ENCODE results near the gene SCN2B. TPM values are rescaled to one million over a fixed set of nuclear protein-coding genes. Genes with fewer than 3 reads are reported as not detected.

Gene SCN2B
- polyA plus RNA-seq, 1 donor from 2014 or later, result 1.1 TPM

GRCh38 chr11:118128721-118129470 is 47.5 kb downstream of the SCN2B start:
- H3K4me3 ChIP-seq (ENCODE audit: low read length), result no peak overlapping the region
- H3K36me3 ChIP-seq (ENCODE audit: insufficient read depth, low read length), result no peaks in the 10 kb centered on the region
- no peaks in the 10 kb centered on the region for H3K9me3 ChIP-seq (ENCODE audit: low read length)
- no peaks in the 10 kb centered on the region for H3K27me3 ChIP-seq (ENCODE audit: insufficient read depth, low read depth, low read length)
- H3K27ac ChIP-seq (ENCODE audit: low read length), result no peak overlapping the region
- no peak overlapping the region for H3K9ac ChIP-seq (ENCODE audit: low read length)
- no peaks in the 10 kb centered on the region for H3K79me2 ChIP-seq (replicated peaks; ENCODE audit: insufficient read depth, low read length)
- no peaks in the 10 kb centered on the region for H3F3A ChIP-seq (ENCODE audit: insufficient read depth, low read length, poor library complexity, severe bottlenecking)
- no peaks in the 10 kb centered on the region for H3K9me2 ChIP-seq (ENCODE audit: insufficient read depth, low read length)
- H4K20me1 ChIP-seq (ENCODE audit: insufficient read depth), result no peaks in the 10 kb centered on the region
- H3K4me2 ChIP-seq (ENCODE audit: low read length), result no peak overlapping the region
- no peak overlapping the region for H2AFZ ChIP-seq (ENCODE audit: low read depth, low read length)
- TF ChIP-seq CTCF (IDR thresholded peaks at IDR 0.05; ENCODE audit: poor library complexity, severe bottlenecking) (no peak), SMC3 (conservative IDR thresholded peaks at IDR 0.05; ENCODE audit: poor library complexity) (no peak), RAD21 (conservative IDR thresholded peaks at IDR 0.05) (no peak), MXI1 (conservative IDR thresholded peaks at IDR 0.05; ENCODE audit: poor library complexity, severe bottlenecking) (no peak), POLR2AphosphoS5 (IDR thresholded peaks at IDR 0.05) (no peak), EZH2 (IDR thresholded peaks at IDR 0.05; ENCODE audit: borderline replicate concordance, insufficient read depth, low read length, poor library complexity, severe bottlenecking) (no peak), EP300 (conservative IDR thresholded peaks at IDR 0.05; ENCODE audit: poor library complexity, severe bottlenecking) (no peak), TAF1 (IDR thresholded peaks at IDR 0.05; ENCODE audit: low read depth) (no peak), REST (IDR thresholded peaks at IDR 0.05; ENCODE audit: borderline replicate concordance) (no peak)

GRCh38 chr11:118128310-118128709 is 48.1 kb downstream of the SCN2B start:
- H2AFZ ChIP-seq (ENCODE audit: low read depth, low read length), result no peak overlapping the region

More at GRCh38 chr11:118128310-118128709, 48.1 kb downstream of the SCN2B start:
- Histone ChIP-seq H3K9ac (ENCODE audit: low read length) (no peak overlapping the region), H3K27me3 (ENCODE audit: insufficient read depth, low read depth, low read length) (no peaks in the 10 kb centered on the region), H3K4me2 (ENCODE audit: low read length) (no peak overlapping the region), H3K36me3 (ENCODE audit: insufficient read depth, low read length) (no peaks in the 10 kb centered on the region), H3K27ac (ENCODE audit: low read length) (no peak overlapping the region), H3K9me3 (ENCODE audit: low read length) (no peaks in the 10 kb centered on the region), H3K4me3 (ENCODE audit: low read length) (no peak overlapping the region), H3K9me2 (ENCODE audit: insufficient read depth, low read length) (no peaks in the 10 kb centered on the region), H3F3A (ENCODE audit: insufficient read depth, low read length, poor library complexity, severe bottlenecking) (no peaks in the 10 kb centered on the region), H3K79me2 (replicated peaks; ENCODE audit: insufficient read depth, low read length) (no peaks in the 10 kb centered on the region), H4K20me1 (ENCODE audit: insufficient read depth) (no peaks in the 10 kb centered on the region)
- TF ChIP-seq MXI1 (conservative IDR thresholded peaks at IDR 0.05; ENCODE audit: poor library complexity, severe bottlenecking) (no peak), EZH2 (IDR thresholded peaks at IDR 0.05; ENCODE audit: borderline replicate concordance, insufficient read depth, low read length, poor library complexity, severe bottlenecking) (no peak), REST (IDR thresholded peaks at IDR 0.05; ENCODE audit: borderline replicate concordance) (no peak), TAF1 (IDR thresholded peaks at IDR 0.05; ENCODE audit: low read depth) (no peak), POLR2AphosphoS5 (IDR thresholded peaks at IDR 0.05) (no peak), RAD21 (conservative IDR thresholded peaks at IDR 0.05) (no peak), EP300 (conservative IDR thresholded peaks at IDR 0.05; ENCODE audit: poor library complexity, severe bottlenecking) (no peak), SMC3 (conservative IDR thresholded peaks at IDR 0.05; ENCODE audit: poor library complexity) (no peak), CTCF (IDR thresholded peaks at IDR 0.05; ENCODE audit: poor library complexity, severe bottlenecking) (no peak)

Data from neural cell (in vitro differentiated cells).